GM12878 (cell line): ENCODE data around the gene LRP1. TPM values are rescaled to one million over a fixed set of nuclear protein-coding genes. Genes with fewer than 3 reads are reported as not detected.

Experiments used
- ATAC-seq: fragments of 200-7000 bp; cut with Tn5 transposase; 3 replicates; pipeline ENCODE4 v1.9.1; 2020; ENCODE audit warnings: mild to moderate bottlenecking, moderate library complexity
- BruUV-seq: library from RNA; stranded (reverse); fragments of 400-500 nt; replicated peaks from 2 replicates; lab custom pipeline; 2021; lab: Mats Ljungman, UMichigan
- CTCF ChIA-PET: fragments of 300-600 bp; sonication (Branson Sonifier 250); formaldehyde crosslinking; extraction: SDS; loops from one replicate; lab custom pipeline; 2021; ENCODE audit warnings: inconsistent platforms; lab: Yijun Ruan, JAX
- POLR2A ChIA-PET: fragments of 350-600 bp; formaldehyde crosslinking; extraction: SDS; loops from one replicate; lab custom pipeline; 2021; ENCODE audit warnings: inconsistent platforms; lab: Charles Lee
- RAD21 ChIA-PET: fragments of 300-600 bp; sonication (Branson Sonifier 250); formaldehyde crosslinking; loops from one replicate; lab custom pipeline; 2023; ENCODE audit warnings: antibody characterized with exemption; ENCODE audit not compliant: unreplicated experiment; lab: Charles Lee
- SMC1A ChIA-PET: fragments of 300-600 bp; sonication (Branson Sonifier 250); formaldehyde crosslinking; loops from one replicate; lab custom pipeline; 2023; ENCODE audit not compliant: unreplicated experiment, uncharacterized antibody; lab: Charles Lee
- DNase-seq: peaks from one replicate; pipeline ENCODE4 v3.0.0-alpha.2; 2011; ENCODE audit warnings: low read depth, low spot score
- FAIRE-seq: peaks from 3 replicates; lab custom pipeline; 2011; peaks lifted over from hg19 to GRCh38; lab: Jason Lieb, UNC
- H2AFZ ChIP-seq: 2 replicates; pipeline ENCODE4 v1.6.0; 2011; ENCODE audit warnings: low read depth, low read length, control low read depth; ENCODE audit not compliant: control insufficient read depth
- H3K27ac ChIP-seq: 2 replicates; pipeline ENCODE4 v1.5.1; 2011; ENCODE audit warnings: control low read depth; ENCODE audit not compliant: control insufficient read depth, insufficient read depth
- H3K27me3 ChIP-seq, 2 experiments: replicated peaks in 1 of 2; 2 replicates each; pipeline versions ENCODE4 v1.6.0 to v1.6.1; 2011; ENCODE audit warnings: low read length in 1 of 2; ENCODE audit not compliant: control insufficient read depth in 2 of 2, insufficient read depth in 2 of 2
- H3K36me3 ChIP-seq, 2 experiments: 2 replicates each; pipeline ENCODE4 v1.5.1; 2011; ENCODE audit warnings: low read length in 1 of 2; ENCODE audit not compliant: control insufficient read depth in 2 of 2, insufficient read depth in 2 of 2
- H3K4me1 ChIP-seq: 2 replicates; pipeline ENCODE4 v1.6.1; 2011; ENCODE audit warnings: mild to moderate bottlenecking, low read length, moderate library complexity, mixed read lengths; ENCODE audit not compliant: control insufficient read depth, insufficient read depth
- H3K4me2 ChIP-seq: 2 replicates; pipeline ENCODE4 v1.6.0; 2011; ENCODE audit warnings: control low read depth; ENCODE audit not compliant: control insufficient read depth, insufficient read depth
- H3K4me3 ChIP-seq: fragments of 200-600 bp; sonication (generic); 2 replicates; pipeline ENCODE4 v1.5.1; 2016
- H3K79me2 ChIP-seq: 2 replicates; pipeline ENCODE4 v1.6.0; 2011; ENCODE audit warnings: low read length; ENCODE audit not compliant: control insufficient read depth, insufficient read depth
- H3K9ac ChIP-seq: 2 replicates; pipeline ENCODE4 v1.8.0; 2011; ENCODE audit warnings: low read length, control low read depth, mixed read lengths; ENCODE audit not compliant: control insufficient read depth, insufficient read depth
- H3K9me3 ChIP-seq: replicated peaks from 3 replicates; pipeline ENCODE4 v1.5.1; 2011; ENCODE audit warnings: mild to moderate bottlenecking, low read length; ENCODE audit not compliant: control insufficient read depth, insufficient read depth
- H4K20me1 ChIP-seq: 2 replicates; pipeline ENCODE4 v1.6.0; 2011; ENCODE audit not compliant: control insufficient read depth, insufficient read depth
- CUX1 ChIP-seq: IDR thresholded peaks from 2 replicates; pipeline ENCODE4 v1.6.1; 2012; ENCODE audit warnings: improper control_type of control experiment, low read depth, low read length; ENCODE audit not compliant: insufficient replicate concordance
- GABPA ChIP-seq: IDR thresholded peaks from 2 replicates; pipeline ENCODE4 v1.6.1; 2014; ENCODE audit warnings: antibody characterized with exemption, low read depth, mild to moderate bottlenecking, inconsistent platforms
- HDAC2 ChIP-seq: fragments of 200-600 bp; sonication (generic); IDR thresholded peaks from 2 replicates; pipeline ENCODE4 v1.6.1; 2017
- IRF3 ChIP-seq: fragments of 450-650 bp; IDR thresholded peaks from 2 replicates; pipeline ENCODE4 v1.6.1; 2014; ENCODE audit warnings: mild to moderate bottlenecking
- MEF2B ChIP-seq: fragments of 450-650 bp; IDR thresholded peaks from 2 replicates; pipeline ENCODE4 v1.6.1; 2018; ENCODE audit warnings: mild to moderate bottlenecking, moderate library complexity; ENCODE audit not compliant: partially characterized antibody, poor library complexity, severe bottlenecking
- MYC ChIP-seq: IDR thresholded peaks from 2 replicates; pipeline ENCODE4 v1.6.1; 2011; ENCODE audit warnings: mild to moderate bottlenecking, low read length, moderate library complexity, inconsistent platforms; ENCODE audit not compliant: insufficient read depth, insufficient replicate concordance, insufficient read length, severe bottlenecking
- NR2C1 ChIP-seq: fragments of 450-650 bp; IDR thresholded peaks from 2 replicates; pipeline ENCODE4 v1.6.1; 2017; ENCODE audit warnings: antibody characterized with exemption, mild to moderate bottlenecking, moderate library complexity
- NR2C2 ChIP-seq: IDR thresholded peaks from 2 replicates; pipeline ENCODE4 v1.6.1; 2011; ENCODE audit warnings: borderline replicate concordance, low read depth; ENCODE audit not compliant: control insufficient read depth, insufficient read length
- RAD21 ChIP-seq: IDR thresholded peaks from 2 replicates; pipeline ENCODE4 v1.6.1; 2011; ENCODE audit warnings: mild to moderate bottlenecking, low read depth, low read length, moderate library complexity; ENCODE audit not compliant: insufficient read depth
- RAD51 ChIP-seq: fragments of 450-650 bp; IDR thresholded peaks from 2 replicates; pipeline ENCODE4 v1.6.1; 2016; ENCODE audit warnings: moderate library complexity, mild to moderate bottlenecking, inconsistent platforms
- RBBP5 ChIP-seq: fragments of 200-600 bp; sonication (generic); conservative IDR thresholded peaks from 2 replicates; pipeline ENCODE4 v1.6.1; 2016
- RUNX3 ChIP-seq: IDR thresholded peaks from 2 replicates; pipeline ENCODE4 v1.6.1; 2012; ENCODE audit warnings: low read length, inconsistent platforms
- SIX5 ChIP-seq: IDR thresholded peaks from 2 replicates; pipeline ENCODE4 v1.6.1; 2011; ENCODE audit warnings: mild to moderate bottlenecking, low read depth, low read length, moderate library complexity; ENCODE audit not compliant: severe bottlenecking
- TAF1 ChIP-seq: IDR thresholded peaks from 2 replicates; pipeline ENCODE4 v1.6.1; 2011; ENCODE audit warnings: mild to moderate bottlenecking, low read depth, low read length, borderline replicate concordance
- YBX1 ChIP-seq: fragments of 450-650 bp; IDR thresholded peaks from 2 replicates; pipeline ENCODE4 v1.6.1; 2016; ENCODE audit warnings: antibody characterized with exemption
- YY1 ChIP-seq: IDR thresholded peaks from 2 replicates; pipeline ENCODE4 v1.6.1; 2011; ENCODE audit warnings: low read depth, mild to moderate bottlenecking, low read length
- WGBS: methylation state at CpG from one replicate; pipeline ENCODE4 v1.1.6; 2016; ENCODE audit warnings: low lambda C conversion rate; ENCODE audit not compliant: insufficient replicate concordance, insufficient coverage; ENCODE audit errors: missing lambda C conversion rate; 5-methylcytosine and 5-hydroxymethylcytosine counted together
- in situ Hi-C: fragments of 300-500 bp; cut with MboI; formaldehyde crosslinking; loops from 9 replicates; pipeline ENCODE4 v1.14.3; 2018; ENCODE audit warnings: mixed read lengths
- intact Hi-C: fragments of 100-400 bp; cut with micrococcal nuclease; formaldehyde crosslinking; loops from one replicate; pipeline ENCODE4 v1.14.2; 2022; ENCODE audit not compliant: unreplicated experiment
- polyA plus RNA-seq, 11 experiments: library from polyadenylated mRNA; depleted of rRNA in 4 of 11; unstranded in 6 of 11; stranded (reverse) in 5 of 11; fragments of >200 nt; fragmentation: Nextera tagmentation in 4 of 11; fragmentation: Illumina TruSeq in 1 of 11; extraction: Ambion mirVana in 4 of 11; extraction: Trizol in 1 of 11; gene quantifications; 1 replicate in 1 of 11; 2 replicates in 10 of 11; pipeline versions ENCODE4 v1.2.1 to v1.2.3, GENCODE V29; 2011 to 2016; ENCODE audit warnings: inconsistent platforms in 2 of 11, missing spikeins in 2 of 11, low read depth in 1 of 11
- total RNA-seq, 4 experiments: library from RNA; depleted of rRNA in 3 of 4; stranded (reverse); fragments of >200 nt in 3 of 4; fragmentation: Illumina TruSeq in 1 of 4; extraction: Trizol in 1 of 4; gene quantifications; 2 replicates each; pipeline versions ENCODE4 v1.2.1 to v1.2.3, GENCODE V29; 2013 to 2021
- TF ChIP-seq, protein P1 (sequence below): IDR thresholded peaks from 2 replicates; pipeline ENCODE4 v1.6.1; 2011; ENCODE audit warnings: mild to moderate bottlenecking, low read depth, low read length, moderate library complexity; ENCODE audit not compliant: insufficient replicate concordance

LRP1 gene
- total and polyA plus RNA-seq, 10 of the 15 experiments (the other 5 are each of a cell fraction or from before 2014, with no cell fraction given): under 0.01 to 1.1 (median 0.20) TPM; not detected in 2

GRCh38 chr12:57160741-57161140 lies 32.5 kb downstream of the LRP1 start:
- no peak overlapping the region for H3K4me2 ChIP-seq
- H3K36me3 ChIP-seq: no peaks in the 10 kb centered on the region
- FAIRE-seq (no peak), ATAC-seq (no peak), DNase-seq (no peak)
- H3K9me3 ChIP-seq: no peaks in the 10 kb centered on the region
- no peaks in the 10 kb centered on the region for H4K20me1 ChIP-seq
- intact Hi-C loops (no loop called here), in situ Hi-C loops (no loop called here)
- POLR2A ChIA-PET: no interaction called here
- no peaks in the 10 kb centered on the region for H3K79me2 ChIP-seq
- H2AFZ ChIP-seq: no peak overlapping the region
- RAD21 ChIA-PET: no interaction called here
- no peak overlapping the region for H3K27ac ChIP-seq
- WGBS: 60% methylated on average over 14 of the region's 14 CpGs
- no peaks in the 10 kb centered on the region for H3K27me3 ChIP-seq
- H3K4me1 ChIP-seq: no peaks in the 10 kb centered on the region
- no peak overlapping the region for H3K9ac ChIP-seq
- no peak overlapping the region for H3K4me3 ChIP-seq
- SMC1A ChIA-PET: no interaction called here
- no TSS peak for BruUV-seq
- CTCF ChIA-PET: no interaction called here
- TF ChIP-seq CUX1 (no peak), HDAC2 (no peak), MEF2B (no peak), TAF1 (no peak), SIX5 (no peak), RBBP5 (no peak), NR2C1 (no peak), IRF3 (no peak), MYC (no peak), RAD51 (no peak), YBX1 (no peak), RUNX3 (no peak), RAD21 (no peak), YY1 (no peak), NR2C2 (no peak), GABPA (no peak)
- TF ChIP-seq, protein P1, sequence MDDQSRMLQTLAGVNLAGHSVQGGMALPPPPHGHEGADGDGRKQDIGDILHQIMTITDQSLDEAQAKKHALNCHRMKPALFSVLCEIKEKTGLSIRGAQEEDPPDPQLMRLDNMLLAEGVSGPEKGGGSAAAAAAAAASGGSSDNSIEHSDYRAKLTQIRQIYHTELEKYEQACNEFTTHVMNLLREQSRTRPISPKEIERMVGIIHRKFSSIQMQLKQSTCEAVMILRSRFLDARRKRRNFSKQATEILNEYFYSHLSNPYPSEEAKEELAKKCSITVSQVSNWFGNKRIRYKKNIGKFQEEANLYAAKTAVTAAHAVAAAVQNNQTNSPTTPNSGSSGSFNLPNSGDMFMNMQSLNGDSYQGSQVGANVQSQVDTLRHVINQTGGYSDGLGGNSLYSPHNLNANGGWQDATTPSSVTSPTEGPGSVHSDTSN: no peak
